HepG2 (cell line): Measurements from ENCODE around the gene MCF2L. TPM values are rescaled to one million over a fixed set of nuclear protein-coding genes. Genes with fewer than 3 reads are reported as not detected.

Experiments
- AFF4 ChIP-seq: sonication (generic); formaldehyde crosslinking; IDR thresholded peaks from 2 replicates; pipeline ENCODE4 v1.4.0; 2020; ENCODE audit warnings: missing genetic modification reagents
- ASH2L ChIP-seq: fragments of 300-600, 200-600 bp; sonication (generic); IDR thresholded peaks from 2 replicates; pipeline ENCODE4 v1.7.0; 2017; ENCODE audit warnings: low read depth, mild to moderate bottlenecking, moderate library complexity, mixed read lengths, low read length; ENCODE audit not compliant: insufficient read length
- FLYWCH1 ChIP-seq: sonication (generic); formaldehyde crosslinking; IDR thresholded peaks from 2 replicates; pipeline ENCODE4 v1.8.1; 2023; ENCODE audit warnings: mild to moderate bottlenecking, missing genetic modification reagents
- KDM1A ChIP-seq: IDR thresholded peaks from 2 replicates; pipeline ENCODE4 v1.6.1; 2016; ENCODE audit warnings: missing compliant biosample characterization
- KDM6A ChIP-seq: IDR thresholded peaks from 2 replicates; pipeline ENCODE4 v1.6.1; 2016; ENCODE audit warnings: low read depth
- KLF9 ChIP-seq: IDR thresholded peaks from 2 replicates; pipeline ENCODE4 v1.6.1; 2016; ENCODE audit warnings: low read depth
- MAF1 ChIP-seq: sonication (generic); formaldehyde crosslinking; IDR thresholded peaks from 2 replicates; pipeline ENCODE4 v1.5.0; 2020; ENCODE audit warnings: missing genetic modification reagents, borderline replicate concordance
- MBD4 ChIP-seq: IDR thresholded peaks from 2 replicates; pipeline ENCODE4 v1.6.1; 2012; ENCODE audit warnings: low read length, inconsistent platforms, borderline replicate concordance
- MTF1 ChIP-seq: sonication (generic); formaldehyde crosslinking; IDR thresholded peaks from 2 replicates; pipeline ENCODE4 v1.5.0; 2020; ENCODE audit warnings: missing genetic modification reagents
- NFYC ChIP-seq: IDR thresholded peaks from 2 replicates; pipeline ENCODE4 v1.6.1; 2016; ENCODE audit warnings: missing genetic modification reagents, missing compliant biosample characterization
- RARG ChIP-seq: sonication (generic); formaldehyde crosslinking; IDR thresholded peaks from 2 replicates; pipeline ENCODE4 v1.4.0; 2020; ENCODE audit warnings: low read depth, mild to moderate bottlenecking, missing genetic modification reagents
- SKIL ChIP-seq: sonication (generic); formaldehyde crosslinking; IDR thresholded peaks from 2 replicates; pipeline ENCODE4 v1.8.0; 2022; ENCODE audit warnings: missing genetic modification reagents, mild to moderate bottlenecking, moderate library complexity, borderline replicate concordance
- SNAPC4 ChIP-seq: sonication (generic); formaldehyde crosslinking; IDR thresholded peaks from 2 replicates; pipeline ENCODE4 v1.4.0; 2020; ENCODE audit warnings: mild to moderate bottlenecking, missing genetic modification reagents
- SOX6 ChIP-seq, 2 experiments: fragments of 450-650 bp in 1 of 2; sonication (generic) in 1 of 2; formaldehyde crosslinking in 1 of 2; IDR thresholded peaks; 2 replicates each; pipeline versions ENCODE4 v1.4.0 to v1.6.1; 2017 to 2020; ENCODE audit warnings: antibody characterized with exemption in 1 of 2, mild to moderate bottlenecking in 1 of 2, missing genetic modification reagents in 1 of 2
- ZBTB7A ChIP-seq: sonication (generic); formaldehyde crosslinking; IDR thresholded peaks from 2 replicates; pipeline ENCODE4 v1.8.0; 2022; ENCODE audit warnings: mild to moderate bottlenecking, missing genetic modification reagents
- ZNF597 ChIP-seq: sonication (generic); formaldehyde crosslinking; IDR thresholded peaks from 2 replicates; pipeline ENCODE4 v1.5.0; 2020; ENCODE audit warnings: missing genetic modification reagents
- ZNF792 ChIP-seq: IDR thresholded peaks from 2 replicates; pipeline ENCODE4 v1.6.1; 2016
- polyA plus RNA-seq, 8 experiments: library from polyadenylated mRNA; depleted of rRNA in 3 of 8; stranded (reverse) in 7 of 8; unstranded in 1 of 8; fragments of >200 nt; fragmentation: Illumina TruSeq in 4 of 8; extraction: Trizol in 4 of 8; gene quantifications; 2 replicates each; pipeline versions ENCODE4 v1.2.1 to v1.2.3, GENCODE V29; 2011 to 2016; ENCODE audit warnings: low read depth in 4 of 8, missing spikeins in 1 of 8, mixed read lengths in 1 of 8; ENCODE audit not compliant: insufficient read depth in 1 of 8
- total RNA-seq, 5 experiments: library from RNA; depleted of rRNA; stranded (reverse); fragments of >200 nt; fragmentation: Illumina TruSeq; extraction: Trizol; gene quantifications; 2 replicates each; pipeline ENCODE4 v1.2.3, GENCODE V29; 2016; ENCODE audit warnings: low read depth in 1 of 5

Gene MCF2L
- total and polyA plus RNA-seq, 2 of the 13 experiments (the other 11 are each of a cell fraction or from before 2014, with no cell fraction given) = 19.4 to 28.4 TPM

GRCh38 chr13:113022745-113023574 is 53.9 kb downstream of the MCF2L start (continued):
- TF ChIP-seq ZBTB7A (CRISPR knock-in tag) (peak; percentile 94), ZNF597 (CRISPR knock-in tag) (no peak), ZNF792 (CRISPR knock-in tag) (peak; percentile 83), KDM6A (CRISPR knock-in tag) (peak; percentile 60; the same call in 1 of the 2 replicates), RARG (no peak), FLYWCH1 (CRISPR knock-in tag) (no peak), KLF9 (no peak), NFYC (CRISPR knock-in tag) (no peak), ASH2L (peak; percentile 39), SOX6 (IDR thresholded peaks at IDR 0.05) (no peak), SOX6 (CRISPR knock-in tag; IDR thresholded peaks at IDR 0.05) (peak; percentile 98), KDM1A (CRISPR knock-in tag) (0 out of 2 replicates have a peak, but pooled peaks have one; percentile 54), AFF4 (no peak), SKIL (CRISPR knock-in tag) (peak; percentile 84; the same call in 1 of the 2 replicates), MTF1 (CRISPR knock-in tag) (no peak), MBD4 (no peak), MAF1 (CRISPR knock-in tag) (no peak), SNAPC4 (CRISPR knock-in tag) (0 out of 2 replicates have a peak, but pooled peaks have one; percentile 28)
